H9 (cell line): Measurements from ENCODE around the gene KCNIP4. TPM values are rescaled to one million over a fixed set of nuclear protein-coding genes. Genes with fewer than 3 reads are reported as not detected.

Experiments used
- DNase-seq: peaks from one replicate; pipeline ENCODE4 v3.0.0-alpha.2; 2017
- H2AFZ ChIP-seq: one replicate; pipeline ENCODE4 v1.6.1; 2013; ENCODE audit warnings: mild to moderate bottlenecking, low read length, control low read depth, moderate library complexity
- H2AK5ac ChIP-seq: 2 replicates; pipeline ENCODE4 v1.6.1; 2013; ENCODE audit warnings: low read length, control low read depth, mixed read lengths; ENCODE audit not compliant: insufficient read length
- H2BK120ac ChIP-seq: one replicate; pipeline ENCODE4 v1.6.1; 2013; ENCODE audit warnings: low read depth, mild to moderate bottlenecking, low read length, control low read depth, inconsistent platforms; ENCODE audit not compliant: poor library complexity, severe bottlenecking
- H2BK12ac ChIP-seq: 2 replicates; pipeline ENCODE4 v1.6.1; 2013; ENCODE audit warnings: low read length, control low read depth, mixed read lengths, low read depth; ENCODE audit not compliant: insufficient read length
- H2BK15ac ChIP-seq: 2 replicates; pipeline ENCODE4 v1.6.1; 2013; ENCODE audit warnings: low read depth, low read length, control low read depth
- H2BK20ac ChIP-seq: one replicate; pipeline ENCODE4 v1.6.1; 2013; ENCODE audit warnings: low read depth, mild to moderate bottlenecking, low read length, control low read depth, inconsistent platforms; ENCODE audit not compliant: poor library complexity, severe bottlenecking
- H2BK5ac ChIP-seq: 2 replicates; pipeline ENCODE4 v1.6.1; 2013; ENCODE audit warnings: low read length, control low read depth, mixed read lengths; ENCODE audit not compliant: insufficient read length
- H3K14ac ChIP-seq: 2 replicates; pipeline ENCODE4 v1.6.1; 2013; ENCODE audit warnings: low read length, control low read depth; ENCODE audit not compliant: insufficient read depth
- H3K18ac ChIP-seq: 2 replicates; pipeline ENCODE4 v1.6.1; 2013; ENCODE audit warnings: low read depth, mild to moderate bottlenecking, mixed read lengths, low read length, control low read depth; ENCODE audit not compliant: insufficient read length
- H3K23ac ChIP-seq: 2 replicates; pipeline ENCODE4 v1.6.1; 2013; ENCODE audit warnings: low read length, control low read depth, mixed read lengths, low read depth; ENCODE audit not compliant: insufficient read length
- H3K23me2 ChIP-seq: 2 replicates; pipeline ENCODE4 v1.6.1; 2013; ENCODE audit warnings: low read depth, mild to moderate bottlenecking, mixed read lengths, low read length, control low read depth; ENCODE audit not compliant: insufficient read length, poor library complexity, severe bottlenecking
- H3K27ac ChIP-seq: 2 replicates; pipeline ENCODE4 v1.5.1; 2013; ENCODE audit warnings: low read length, control low read depth, mixed read lengths, low read depth; ENCODE audit not compliant: insufficient read length
- H3K27me3 ChIP-seq: 2 replicates; pipeline ENCODE4 v1.6.1; 2013; ENCODE audit warnings: low read length, control low read depth, inconsistent platforms; ENCODE audit not compliant: insufficient read depth
- H3K4ac ChIP-seq: 2 replicates; pipeline ENCODE4 v1.6.1; 2013; ENCODE audit warnings: low read depth, mild to moderate bottlenecking, control low read depth, inconsistent platforms, low read length, moderate library complexity
- H3K4me1 ChIP-seq: 2 replicates; pipeline ENCODE4 v1.6.1; 2013; ENCODE audit warnings: low read length, control low read depth, inconsistent platforms; ENCODE audit not compliant: insufficient read depth
- H3K4me2 ChIP-seq: 2 replicates; pipeline ENCODE4 v1.6.1; 2013; ENCODE audit warnings: low read length, control low read depth, mixed read lengths; ENCODE audit not compliant: insufficient read length, insufficient read depth
- H3K56ac ChIP-seq: 2 replicates; pipeline ENCODE4 v1.6.1; 2013; ENCODE audit warnings: low read depth, mild to moderate bottlenecking, mixed read lengths, low read length, control low read depth; ENCODE audit not compliant: insufficient read length
- H3K79me1 ChIP-seq: 2 replicates; pipeline ENCODE4 v1.6.1; 2013; ENCODE audit warnings: low read depth, mild to moderate bottlenecking, moderate library complexity, low read length, control low read depth, inconsistent platforms; ENCODE audit not compliant: insufficient read depth, poor library complexity, severe bottlenecking
- H3K79me2 ChIP-seq: 2 replicates; pipeline ENCODE4 v1.6.1; 2013; ENCODE audit warnings: low read length, control low read depth, inconsistent platforms; ENCODE audit not compliant: insufficient read depth
- H3K9ac ChIP-seq: 2 replicates; pipeline ENCODE4 v1.6.1; 2013; ENCODE audit warnings: low read length, control low read depth, mixed read lengths; ENCODE audit not compliant: insufficient read length; ENCODE audit errors: extremely low read depth
- H3K9me3 ChIP-seq: one replicate; pipeline ENCODE4 v1.6.1; 2013; ENCODE audit warnings: low read depth, low read length, inconsistent platforms; ENCODE audit not compliant: control insufficient read depth
- H3T11ph ChIP-seq: one replicate; pipeline ENCODE4 v1.6.1; 2013; ENCODE audit warnings: mild to moderate bottlenecking, low read length, control low read depth, inconsistent platforms
- H4K20me1 ChIP-seq: one replicate; pipeline ENCODE4 v1.6.1; 2013; ENCODE audit not compliant: control insufficient read depth, insufficient read length, insufficient read depth
- H4K5ac ChIP-seq: 2 replicates; pipeline ENCODE4 v1.6.1; 2013; ENCODE audit warnings: low read depth, mild to moderate bottlenecking, mixed read lengths, low read length, control low read depth; ENCODE audit not compliant: insufficient read length
- H4K8ac ChIP-seq: replicated peaks from 2 replicates; pipeline ENCODE4 v1.6.1; 2013; ENCODE audit warnings: low read length, control low read depth, mixed read lengths, low read depth; ENCODE audit not compliant: insufficient read length
- H4K91ac ChIP-seq: 2 replicates; pipeline ENCODE4 v1.6.1; 2013; ENCODE audit warnings: low read depth, mild to moderate bottlenecking, moderate library complexity, mixed read lengths, low read length, control low read depth; ENCODE audit not compliant: insufficient read length
- H3K27ac Mint-ChIP-seq, 3 experiments: 2 replicates in 2 of 3; 3 replicates in 1 of 3; pipeline ENCODE4 v1.8.0; 2020 to 2021; ENCODE audit warnings: mixed read lengths in 3 of 3, mild to moderate bottlenecking in 1 of 3, moderate library complexity in 1 of 3
- H3K27me3 Mint-ChIP-seq: 2 replicates; pipeline ENCODE4 v1.8.0; 2021; ENCODE audit warnings: low read depth, mild to moderate bottlenecking, moderate library complexity, mixed read lengths
- H3K36me3 Mint-ChIP-seq, 3 experiments: 2 replicates in 2 of 3; 3 replicates in 1 of 3; pipeline ENCODE4 v1.8.0; 2020 to 2021; ENCODE audit warnings: low read depth in 3 of 3, mixed read lengths in 3 of 3; ENCODE audit not compliant: insufficient read depth in 1 of 3
- H3K4me1 Mint-ChIP-seq, 2 experiments: 2 replicates each; pipeline ENCODE4 v1.8.0; 2020; ENCODE audit warnings: mixed read lengths in 2 of 2
- H3K4me3 Mint-ChIP-seq, 2 experiments: 2 replicates in 1 of 2; 3 replicates in 1 of 2; pipeline ENCODE4 v1.8.0; 2020 to 2021; ENCODE audit warnings: mild to moderate bottlenecking in 2 of 2, mixed read lengths in 2 of 2, moderate library complexity in 1 of 2
- H3K9me3 Mint-ChIP-seq, 2 experiments: 2 replicates in 1 of 2; 3 replicates in 1 of 2; pipeline ENCODE4 v1.8.0; 2020; ENCODE audit warnings: mild to moderate bottlenecking in 2 of 2, mixed read lengths in 2 of 2, moderate library complexity in 1 of 2
- WGBS: extraction: QIAGEN DNeasy Blood & Tissue Kit; methylation state at CpG from one replicate; pipeline ENCODE4 v1.1.7; 2013; ENCODE audit warnings: missing lambda C conversion rate, low lambda C conversion rate, mixed read lengths; ENCODE audit not compliant: insufficient read length; ENCODE audit errors: extremely low coverage; 5-methylcytosine and 5-hydroxymethylcytosine counted together
- total RNA-seq: library from RNA; stranded (reverse); gene quantifications from 2 replicates; pipeline ENCODE4 v1.2.1, GENCODE V29; 2021
- TF ChIP-seq, protein P1 (sequence below): fragments of 200-600 bp; sonication (generic); conservative IDR thresholded peaks from 3 replicates; pipeline ENCODE4 v1.8.0; 2021; ENCODE audit warnings: antibody characterized with exemption, mild to moderate bottlenecking

KCNIP4 gene
- total RNA-seq, 1 experiment from 2014 or later = not detected

GRCh38 chr4:20813700-20814099 lies 1134.9 kb downstream of the KCNIP4 start:
- no peaks in the 10 kb centered on the region for H3K27me3 ChIP-seq
- no peak overlapping the region for H3K27ac Mint-ChIP-seq
- H2BK12ac ChIP-seq = no peak overlapping the region
- no peaks in the 10 kb centered on the region for H3K79me1 ChIP-seq
- H3K9me3 Mint-ChIP-seq = no peaks in the 10 kb centered on the region
- H4K5ac ChIP-seq = no peak overlapping the region
- H3K79me2 ChIP-seq = no peaks in the 10 kb centered on the region
- H2BK20ac ChIP-seq = no peak overlapping the region
- no peak overlapping the region for H3K4me2 ChIP-seq
- H4K91ac ChIP-seq = no peak overlapping the region
- no peaks in the 10 kb centered on the region for H4K20me1 ChIP-seq
- no peaks in the 10 kb centered on the region for H3K27me3 Mint-ChIP-seq
- WGBS = no CpG with 5 or more reads among the region's 1 CpG
- H3K14ac ChIP-seq = no peak overlapping the region
- no peak overlapping the region for H3K4me3 Mint-ChIP-seq
- H3K27ac ChIP-seq = no peak overlapping the region
- H2AK5ac ChIP-seq = no peak overlapping the region
- H4K8ac ChIP-seq = no peak overlapping the region
- H3K9ac ChIP-seq = no peak overlapping the region
- no peak for DNase-seq
- no peaks in the 10 kb centered on the region for H3K9me3 ChIP-seq
- H3K36me3 Mint-ChIP-seq = no peaks in the 10 kb centered on the region
- no peak overlapping the region for H3K18ac ChIP-seq
- no peaks in the 10 kb centered on the region for H3K23me2 ChIP-seq
- no peak overlapping the region for H2AFZ ChIP-seq
- no peak overlapping the region for H2BK15ac ChIP-seq
- no peak overlapping the region for H2BK5ac ChIP-seq
- TF ChIP-seq, protein P1, sequence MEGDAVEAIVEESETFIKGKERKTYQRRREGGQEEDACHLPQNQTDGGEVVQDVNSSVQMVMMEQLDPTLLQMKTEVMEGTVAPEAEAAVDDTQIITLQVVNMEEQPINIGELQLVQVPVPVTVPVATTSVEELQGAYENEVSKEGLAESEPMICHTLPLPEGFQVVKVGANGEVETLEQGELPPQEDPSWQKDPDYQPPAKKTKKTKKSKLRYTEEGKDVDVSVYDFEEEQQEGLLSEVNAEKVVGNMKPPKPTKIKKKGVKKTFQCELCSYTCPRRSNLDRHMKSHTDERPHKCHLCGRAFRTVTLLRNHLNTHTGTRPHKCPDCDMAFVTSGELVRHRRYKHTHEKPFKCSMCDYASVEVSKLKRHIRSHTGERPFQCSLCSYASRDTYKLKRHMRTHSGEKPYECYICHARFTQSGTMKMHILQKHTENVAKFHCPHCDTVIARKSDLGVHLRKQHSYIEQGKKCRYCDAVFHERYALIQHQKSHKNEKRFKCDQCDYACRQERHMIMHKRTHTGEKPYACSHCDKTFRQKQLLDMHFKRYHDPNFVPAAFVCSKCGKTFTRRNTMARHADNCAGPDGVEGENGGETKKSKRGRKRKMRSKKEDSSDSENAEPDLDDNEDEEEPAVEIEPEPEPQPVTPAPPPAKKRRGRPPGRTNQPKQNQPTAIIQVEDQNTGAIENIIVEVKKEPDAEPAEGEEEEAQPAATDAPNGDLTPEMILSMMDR = no peak
- peaks cover 14 to 16% of the 10 kb centered on the region in 2 experiments for H3K4me1 Mint-ChIP-seq
- H3K56ac ChIP-seq = no peak overlapping the region
- H3K23ac ChIP-seq = no peak overlapping the region
- peaks cover 5% of the 10 kb centered on the region; the same call in 1 of the 2 replicates for H3K4me1 ChIP-seq
- H3T11ph ChIP-seq = no peak overlapping the region
- H2BK120ac ChIP-seq = no peak overlapping the region
- H3K4ac ChIP-seq = no peak overlapping the region
